H1 (cell line): ENCODE results near the gene FLT4. TPM values are rescaled to one million over a fixed set of nuclear protein-coding genes. Genes with fewer than 3 reads are reported as not detected.

Experiments used
- CBX5 ChIP-seq: fragments of 300-800, 300-1000 bp; sonication (generic); IDR thresholded peaks from 2 replicates; pipeline ENCODE4 v1.7.1; 2016; ENCODE audit warnings: antibody characterized with exemption, low read length, low read depth
- HDAC2 ChIP-seq, 2 experiments: fragments of 300-600 bp in 1 of 2; sonication (generic) in 1 of 2; IDR thresholded peaks; 2 replicates each; pipeline ENCODE4 v1.6.1; 2011 to 2012; ENCODE audit warnings: low read depth in 2 of 2, low read length in 2 of 2, mild to moderate bottlenecking in 2 of 2, moderate library complexity in 2 of 2, borderline replicate concordance in 1 of 2, inconsistent platforms in 1 of 2
- JUN ChIP-seq: IDR thresholded peaks from 2 replicates; pipeline ENCODE4 v1.6.1; 2011; ENCODE audit warnings: low read depth, mild to moderate bottlenecking, improper control_type of control experiment, low read length
- RAD21 ChIP-seq, 2 experiments: IDR thresholded peaks in 1 of 2; conservative IDR thresholded peaks in 1 of 2; 2 replicates each; pipeline ENCODE4 v1.6.1; 2011; ENCODE audit warnings: low read depth in 2 of 2, low read length in 2 of 2, improper control_type of control experiment in 1 of 2, inconsistent platforms in 1 of 2, mild to moderate bottlenecking in 1 of 2, moderate library complexity in 1 of 2
- polyA plus RNA-seq, 7 experiments: library from polyadenylated mRNA; depleted of rRNA in 3 of 7; stranded (reverse) in 5 of 7; unstranded in 2 of 7; fragments of >200 nt in 5 of 7; fragments of 200-250 nt in 2 of 7; gene quantifications; 1 replicate in 5 of 7; 2 replicates in 1 of 7; 4 replicates in 1 of 7; pipeline versions ENCODE4 v1.2.1 to v1.2.3, GENCODE V29; 2011 to 2013; ENCODE audit warnings: missing spikeins in 2 of 7, mixed read lengths in 2 of 7
- total RNA-seq: library from RNA; stranded (reverse); fragmentation: NEBNext Ultra II Directional; extraction: Animal tissue kit (Norgen Biotek cat#: 25700); gene quantifications from 2 replicates; pipeline ENCODE4 v1.2.1, GENCODE V29; 2021

The FLT4 gene
- total and polyA plus RNA-seq, 2 of the 8 experiments (the other 6 are each of a cell fraction or from before 2014, with no cell fraction given): 6.5 to 7.7 TPM

DNA sequence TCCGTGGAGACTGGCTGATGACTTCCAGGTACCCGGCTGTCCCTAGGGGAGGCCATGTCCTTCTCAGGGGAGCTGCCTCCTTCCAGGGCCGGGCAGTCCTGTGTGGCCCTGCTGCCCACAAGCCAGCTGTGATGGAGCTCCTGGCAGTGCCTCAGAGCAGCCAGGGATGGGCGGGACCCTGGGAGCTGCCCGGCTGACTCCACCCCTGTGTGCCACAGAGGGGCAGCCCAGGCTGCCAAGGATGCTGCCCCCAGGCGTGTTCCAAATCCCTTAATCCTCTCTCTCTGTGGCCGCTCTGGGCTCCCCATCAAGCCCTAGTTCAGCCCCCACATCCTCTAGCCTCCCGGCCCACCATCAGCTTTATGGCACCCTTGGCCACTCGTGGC, 51.1 kb downstream of the FLT4 start (continued):
- no peak for TF ChIP-seq CBX5
- TF ChIP-seq HDAC2 (IDR thresholded peaks at IDR 0.05; ENCODE audit: borderline replicate concordance in 1 of 2, low read depth in 2 of 2, low read length in 2 of 2): no peak
- TF ChIP-seq RAD21 (IDR thresholded peaks at IDR 0.05 in 1 of 2, conservative IDR thresholded peaks at IDR 0.05 in 1 of 2; ENCODE audit: low read depth in 2 of 2, low read length in 2 of 2): no peak
- TF ChIP-seq JUN: no peak
